ENCODE measurements around the gene CCDC195. TPM values are rescaled to one million over a fixed set of nuclear protein-coding genes. Genes with fewer than 3 reads are reported as not detected.

Gene CCDC195
- total RNA-seq, 1 donor from 2014 or later: not detected

Other genes starting within 250 kb of the CCDC195 start
- 97.1 and 103 TPM in 2 replicates for gene CUL3, start 131.0 kb downstream of the CCDC195 start, total RNA-seq